NOMO-1 (cell line): ENCODE data around the gene DDX51.
"Not testable (repeated sequence)": the region's sequence is repeated elsewhere in the genome, so short reads cannot be mapped to it uniquely, and the experiment has no call there.

Source experiments
- DNase-seq, 2 experiments: peaks; one replicate each; lab custom pipeline; 2025; ENCODE audit not compliant: unreplicated experiment in 2 of 2; lab: John Stamatoyannopoulos, UW

Gene DDX51

DNA sequence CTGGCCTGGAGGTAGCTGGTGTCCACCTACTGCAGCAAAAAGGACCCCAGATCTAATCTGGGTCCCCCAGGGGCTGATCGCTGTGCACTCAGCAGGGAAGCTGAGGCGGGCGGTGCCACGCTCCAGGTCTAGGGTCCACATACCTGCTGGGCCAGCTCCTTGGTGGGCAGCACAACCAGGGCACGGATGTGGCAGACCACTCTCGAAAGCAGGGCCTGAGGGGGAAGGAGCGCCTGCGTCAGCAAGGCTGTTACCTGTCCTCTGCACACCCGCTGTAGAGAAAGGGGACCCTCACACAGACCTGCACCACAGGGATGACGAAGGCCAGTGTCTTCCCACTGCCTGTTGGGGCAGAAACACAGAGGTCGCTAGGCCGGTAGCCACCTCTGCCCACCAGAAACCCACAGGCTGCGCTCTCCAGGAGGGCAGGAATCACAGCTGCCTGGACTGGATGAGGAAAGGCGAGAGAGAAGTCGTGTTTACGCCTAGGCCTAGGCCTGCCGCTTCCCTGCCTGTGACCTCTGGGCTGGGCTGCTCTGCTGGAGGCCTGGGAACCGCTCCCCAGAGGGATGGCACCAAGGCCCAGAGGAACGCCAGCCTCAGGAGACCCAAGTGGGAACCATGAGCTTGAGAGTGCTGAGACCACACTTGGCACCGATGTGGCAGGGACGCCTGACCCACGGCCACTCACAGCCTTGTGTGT lies 2.0 kb downstream of the DDX51 start:
- DNase-seq = no peak

DNA sequence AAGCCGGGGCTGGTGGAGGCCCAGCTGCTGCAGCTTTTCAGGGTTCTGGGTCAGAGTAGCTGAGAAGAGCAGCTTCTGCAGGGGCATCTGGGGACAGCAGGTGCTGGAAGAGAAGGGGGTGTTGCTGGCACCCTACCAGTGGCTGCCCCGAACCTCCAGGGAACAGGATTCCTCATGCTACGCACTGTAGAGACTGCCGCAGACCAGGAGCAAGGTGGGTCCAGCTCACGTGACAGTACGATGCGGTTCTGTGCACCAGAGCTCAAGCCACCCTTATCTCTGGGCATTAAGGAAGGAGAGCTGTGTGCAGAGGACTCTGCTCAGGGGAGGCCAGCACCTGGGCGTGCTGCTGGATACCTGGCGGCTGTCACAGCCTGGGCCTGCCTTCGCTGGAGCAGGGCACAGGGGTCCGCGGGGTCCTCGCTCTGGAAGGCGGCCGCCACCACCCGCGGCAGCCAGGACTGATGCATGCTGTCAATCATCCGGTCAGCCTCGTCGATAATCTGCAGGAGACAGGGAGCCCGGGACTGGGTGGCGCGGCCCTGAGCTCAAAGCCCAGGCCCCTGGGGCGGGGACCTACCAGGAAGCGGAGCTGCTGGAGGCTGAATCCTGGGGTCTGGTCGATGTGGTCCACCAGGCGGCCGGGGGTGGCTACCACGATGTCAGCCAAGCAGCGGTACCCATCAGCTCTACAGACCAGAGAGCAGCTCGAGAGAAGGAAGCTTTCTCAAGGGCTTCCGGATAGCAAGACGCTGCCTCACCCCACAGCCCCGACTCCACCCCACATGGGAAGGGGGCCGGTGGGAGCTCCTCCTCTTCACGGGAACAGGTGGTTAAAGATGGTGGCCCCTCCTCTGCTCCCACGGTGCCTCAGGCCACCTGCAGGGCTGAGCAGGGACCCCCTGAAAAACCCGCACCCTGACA lies 2.9 kb downstream of the DDX51 start:
- no peak for DNase-seq

DNA sequence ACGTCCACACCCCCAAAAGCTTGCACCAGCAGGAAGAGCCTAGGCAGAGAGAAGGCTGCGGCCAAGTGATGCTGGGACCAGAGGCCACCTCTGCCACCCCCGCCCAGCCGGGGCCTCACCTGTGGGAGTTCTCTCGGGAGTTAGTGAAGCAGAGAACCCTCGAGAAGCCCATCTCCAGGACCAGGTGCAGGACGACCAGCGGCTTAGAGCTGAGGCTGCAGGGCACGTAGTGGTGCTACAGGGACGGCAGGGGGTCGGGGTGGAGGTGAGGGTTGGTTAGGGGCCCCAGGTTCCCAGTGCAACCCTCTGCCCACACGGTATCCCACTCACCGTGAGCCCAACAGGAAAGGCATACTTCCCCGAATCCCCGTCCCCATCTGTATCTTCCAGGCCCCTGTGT lies 3.6 kb downstream of the DDX51 start:
- no peak for DNase-seq

DNA sequence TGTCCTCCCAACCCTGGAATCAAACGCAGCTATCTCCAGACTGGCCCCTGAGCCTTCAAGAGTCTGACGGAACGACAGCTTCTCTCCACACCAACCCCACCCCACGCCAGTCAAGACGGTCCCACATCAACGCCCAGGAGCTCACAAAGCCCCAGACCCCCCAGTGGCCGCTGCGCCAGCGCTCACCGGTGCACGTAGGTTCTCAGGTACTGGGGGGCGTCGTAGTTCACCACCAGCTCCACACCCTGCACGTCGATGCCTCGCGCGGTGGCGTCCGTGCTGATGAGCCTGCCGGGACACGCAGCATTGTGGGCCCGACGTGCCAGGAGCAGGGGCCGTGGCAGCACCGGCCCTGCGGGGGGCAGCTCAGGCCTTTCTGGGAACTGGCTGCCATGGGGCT lies 4.2 kb downstream of the DDX51 start:
- no peak for DNase-seq

DNA sequence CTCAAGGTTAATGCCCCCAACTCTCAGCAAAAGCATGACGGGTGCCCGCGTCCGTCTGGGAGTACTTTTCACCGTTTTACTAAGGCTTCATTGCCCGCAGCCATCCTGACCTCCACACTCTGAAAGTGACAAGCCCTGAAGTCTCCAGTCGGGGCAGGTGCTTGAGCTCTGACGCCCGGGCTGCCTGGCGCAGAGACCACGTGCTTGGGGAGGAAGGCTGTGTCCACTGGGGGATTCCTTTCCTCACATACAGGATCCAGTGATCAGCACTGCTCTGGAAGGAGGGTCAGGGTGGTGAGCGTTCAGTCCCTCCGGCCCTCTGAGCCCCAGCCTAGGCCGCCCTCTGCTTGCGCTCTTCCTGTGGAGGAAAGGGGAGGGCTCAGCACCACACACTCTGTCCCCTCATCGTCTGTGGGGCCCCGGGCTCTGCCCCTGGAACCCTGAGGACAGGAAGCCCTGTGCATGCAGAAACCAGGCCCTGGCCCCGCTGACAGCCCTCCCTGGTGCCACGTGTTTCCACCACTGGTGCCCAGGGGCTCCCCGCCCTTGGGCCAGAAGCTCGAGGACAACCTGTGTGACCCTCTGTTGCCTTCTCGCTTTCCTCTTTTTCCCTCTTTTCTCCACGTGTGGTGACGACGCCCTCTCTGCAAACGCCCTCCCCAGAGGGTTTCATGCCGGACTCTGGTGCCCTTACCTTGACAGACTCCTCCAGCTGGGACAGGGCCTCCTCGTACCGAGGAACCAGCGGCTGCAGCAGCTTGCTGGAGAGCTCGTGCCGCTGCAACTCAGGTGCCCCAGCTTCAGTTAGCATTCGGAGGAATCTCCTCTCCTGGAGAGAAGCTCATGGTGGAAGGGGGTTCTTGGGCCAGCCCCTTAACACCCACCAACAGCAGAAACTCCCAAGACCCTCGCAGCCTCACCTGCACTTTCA lies 4.9 kb downstream of the DDX51 start:
- no peak for DNase-seq

DNA sequence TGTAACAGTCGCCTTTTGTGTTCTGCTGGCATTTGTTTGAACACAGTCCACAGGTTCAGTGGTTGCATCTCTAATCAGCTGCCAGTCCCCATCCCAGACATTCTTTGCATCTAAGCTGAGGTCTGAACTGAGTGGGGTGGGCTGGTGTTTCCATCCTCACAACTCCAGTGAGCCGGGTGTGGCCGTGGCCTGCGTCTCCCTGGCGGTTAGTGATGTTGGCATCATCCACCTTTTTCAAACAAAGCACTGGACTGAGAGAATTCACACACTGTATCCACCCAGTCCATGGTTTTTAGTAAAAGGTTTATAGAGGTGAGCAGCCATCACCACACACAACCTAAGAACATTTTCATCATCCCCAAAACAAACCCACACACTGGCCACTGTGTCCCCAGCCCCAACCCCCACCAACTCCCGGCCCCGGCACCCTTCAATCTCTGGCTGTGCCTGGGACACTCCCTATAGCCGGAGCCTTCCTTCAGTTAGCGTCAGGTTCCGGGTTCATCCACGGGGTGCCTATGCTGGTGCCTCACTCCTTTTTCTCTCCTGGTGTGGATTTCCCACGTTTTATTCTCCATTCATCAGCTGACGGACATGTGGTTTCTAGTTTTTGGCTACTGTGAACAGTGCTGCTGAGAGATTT lies 6.5 kb downstream of the DDX51 start:
- no peak for DNase-seq

DNA sequence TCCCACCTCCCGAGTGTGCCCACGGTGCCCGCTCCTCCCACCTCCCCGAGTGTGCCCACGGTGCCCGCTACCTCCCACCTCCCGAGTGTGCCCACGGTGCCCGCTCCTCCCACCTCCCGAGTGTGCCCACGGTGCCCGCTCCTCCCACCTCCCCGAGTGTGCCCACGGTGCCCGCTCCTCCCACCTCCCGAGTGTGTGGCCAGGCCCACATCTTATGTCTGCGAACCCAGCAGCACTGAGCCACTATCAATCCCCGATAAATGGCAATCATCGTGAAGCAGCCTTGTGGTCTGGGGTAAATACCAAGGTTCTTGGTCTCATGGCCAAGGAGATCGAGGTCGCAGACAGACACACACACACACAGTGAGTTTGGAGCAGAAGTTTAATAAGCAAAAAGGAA lies 7.9 kb downstream of the DDX51 start:
- DNase-seq = not testable (repeated sequence)

DNA sequence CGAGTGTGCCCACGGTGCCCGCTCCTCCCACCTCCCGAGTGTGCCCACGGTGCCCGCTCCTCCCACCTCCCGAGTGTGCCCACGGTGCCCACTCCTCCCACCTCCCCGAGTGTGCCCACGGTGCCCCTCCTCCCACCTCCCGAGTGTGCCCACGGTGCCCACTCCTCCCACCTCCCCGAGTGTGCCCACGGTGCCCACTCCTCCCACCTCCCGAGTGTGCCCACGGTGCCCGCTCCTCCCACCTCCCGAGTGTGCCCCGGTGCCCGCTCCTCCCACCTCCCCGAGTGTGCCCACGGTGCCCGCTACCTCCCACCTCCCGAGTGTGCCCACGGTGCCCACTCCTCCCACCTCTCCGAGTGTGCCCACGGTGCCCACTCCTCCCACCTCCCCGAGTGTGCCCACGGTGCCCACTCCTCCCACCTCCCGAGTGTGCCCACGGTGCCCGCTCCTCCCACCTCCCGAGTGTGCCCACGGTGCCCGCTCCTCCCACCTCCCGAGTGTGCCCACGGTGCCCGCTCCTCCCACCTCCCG lies 9.4 kb downstream of the DDX51 start:
- not testable (repeated sequence) for DNase-seq

DNA sequence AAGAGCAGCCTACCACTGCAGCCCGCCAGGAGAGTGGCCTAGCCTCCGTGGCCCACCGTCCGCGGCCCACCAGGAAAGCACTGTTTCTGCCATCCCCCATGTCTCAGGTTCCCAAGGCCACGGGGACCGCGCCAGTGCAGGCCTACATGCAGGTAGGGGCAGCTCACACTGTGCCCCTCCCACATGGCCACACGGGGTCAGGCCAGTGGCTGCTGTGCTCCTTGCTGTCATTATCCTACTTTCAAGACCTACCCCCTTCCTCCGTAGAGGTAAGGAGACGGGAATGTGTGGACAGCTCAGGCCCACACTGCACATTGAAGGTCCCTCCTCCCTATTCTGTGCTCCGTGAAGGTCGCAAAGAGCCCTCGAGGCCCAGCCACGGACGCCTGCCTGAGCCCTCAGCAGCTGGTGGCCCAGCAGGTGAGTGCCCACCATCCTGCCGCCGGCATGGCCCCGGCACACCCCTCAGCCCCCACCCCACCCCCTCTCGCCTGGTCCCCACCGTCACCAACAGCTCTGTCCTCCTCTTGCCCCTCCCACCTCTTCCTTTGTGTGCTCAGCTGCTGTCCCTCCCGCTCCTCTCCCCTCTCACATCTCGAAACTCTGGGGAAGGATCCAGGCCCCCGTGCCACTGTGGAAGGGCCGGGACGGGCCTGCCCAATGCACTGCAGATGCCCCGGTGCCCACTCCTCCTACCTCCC lies 10.0 kb downstream of the DDX51 start:
- no peak for DNase-seq

DNA sequence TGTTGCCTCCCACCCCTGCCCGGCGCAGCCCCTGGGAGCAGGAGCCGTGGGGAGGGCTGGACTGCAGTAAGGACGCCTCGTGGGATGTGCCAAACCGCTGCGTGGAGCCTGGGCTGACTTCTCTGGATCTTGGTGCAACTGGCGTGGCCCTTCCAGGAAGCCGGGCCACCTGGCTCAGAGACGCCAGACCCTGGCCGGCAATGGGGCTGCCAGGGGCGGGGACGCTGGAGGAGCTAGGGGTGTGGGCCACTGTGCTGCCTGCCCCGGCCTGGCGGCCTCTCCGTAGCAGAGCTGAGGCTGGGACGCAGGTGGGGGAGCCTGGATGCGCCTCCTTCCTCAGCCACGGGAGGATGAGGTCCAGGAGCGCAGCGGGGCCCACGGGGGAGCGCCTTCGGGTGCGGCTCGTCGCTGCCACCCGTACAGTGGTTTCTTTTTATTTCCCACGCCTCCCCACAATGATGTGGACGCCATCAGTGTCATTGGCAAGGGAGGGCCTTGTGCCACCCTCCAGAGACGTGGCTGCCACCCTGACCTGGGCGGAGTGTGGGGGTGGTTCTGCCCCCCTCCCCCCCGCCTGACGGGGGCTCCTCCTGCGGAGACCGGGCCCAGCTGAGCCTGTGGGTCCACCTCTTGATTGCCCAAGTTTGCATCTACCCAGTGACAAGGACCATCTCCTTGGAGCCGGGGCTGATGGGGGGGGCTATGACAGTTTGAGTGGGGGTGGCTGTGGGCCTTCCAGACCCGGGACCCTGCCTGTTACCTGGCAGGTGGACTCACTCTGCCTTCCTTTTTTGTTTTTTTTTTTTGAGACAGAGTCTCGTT lies 11.3 kb downstream of the DDX51 start:
- DNase-seq = no peak

DNA sequence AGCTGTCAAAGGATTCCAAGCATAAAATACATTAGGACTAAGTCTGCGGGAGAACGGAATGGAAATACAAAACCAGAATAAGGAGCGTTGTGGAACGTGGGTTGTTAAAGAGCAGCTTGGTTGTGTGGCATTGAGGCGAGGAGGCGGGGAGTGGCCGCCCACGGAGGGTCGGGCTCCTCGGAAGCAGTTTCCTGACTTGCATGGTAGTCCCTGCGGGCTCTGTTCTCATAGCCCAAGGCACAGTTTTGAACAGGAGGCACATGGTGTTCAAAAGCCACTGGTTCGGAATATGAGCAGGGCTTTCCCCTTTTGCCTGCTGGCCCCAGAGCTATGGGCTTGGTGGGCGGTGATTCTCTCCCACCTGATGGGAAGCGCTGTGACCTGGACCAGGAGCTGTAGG lies 12.2 kb downstream of the DDX51 start:
- no peak for DNase-seq

DNA sequence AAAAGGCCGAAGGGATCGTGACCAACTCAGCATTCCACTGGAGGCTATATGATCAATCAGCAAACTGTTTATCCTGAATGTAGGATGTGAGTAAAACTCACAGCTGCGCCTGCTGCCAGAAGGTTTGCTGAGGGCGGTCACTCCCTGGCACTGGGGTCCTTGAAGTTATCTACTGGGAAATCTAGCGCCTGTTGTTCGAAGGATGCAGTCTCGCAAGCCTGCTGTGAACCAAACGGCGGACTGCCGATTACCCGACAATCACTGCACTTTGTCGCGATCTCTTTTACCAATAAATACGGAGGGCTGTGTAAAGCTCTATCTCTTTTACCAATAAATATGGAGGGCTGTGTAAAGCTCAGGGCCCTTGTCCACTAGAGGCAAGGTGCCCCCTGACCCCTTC lies 12.9 kb downstream of the DDX51 start:
- DNase-seq = no peak

DNA sequence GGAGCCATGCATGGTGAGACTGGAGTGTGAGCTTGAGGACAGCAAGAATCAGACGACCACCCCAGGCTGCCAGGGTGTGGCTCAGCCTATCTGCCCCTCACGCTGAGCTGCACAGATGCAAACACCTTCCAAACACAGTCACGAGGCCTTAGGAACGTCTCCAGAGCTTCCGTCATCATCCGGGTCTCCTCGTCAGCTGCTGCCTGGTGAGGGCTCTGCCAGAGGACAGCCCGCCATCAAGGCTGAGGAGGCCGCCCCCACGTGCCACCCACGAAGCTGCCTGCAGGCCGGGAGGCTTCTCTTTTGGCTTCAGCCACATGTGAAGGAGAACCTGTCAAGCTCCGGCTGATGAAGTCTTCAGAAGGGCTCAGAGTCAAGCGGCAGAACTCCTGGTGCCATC lies 13.4 kb downstream of the DDX51 start:
- DNase-seq = no peak

DNA sequence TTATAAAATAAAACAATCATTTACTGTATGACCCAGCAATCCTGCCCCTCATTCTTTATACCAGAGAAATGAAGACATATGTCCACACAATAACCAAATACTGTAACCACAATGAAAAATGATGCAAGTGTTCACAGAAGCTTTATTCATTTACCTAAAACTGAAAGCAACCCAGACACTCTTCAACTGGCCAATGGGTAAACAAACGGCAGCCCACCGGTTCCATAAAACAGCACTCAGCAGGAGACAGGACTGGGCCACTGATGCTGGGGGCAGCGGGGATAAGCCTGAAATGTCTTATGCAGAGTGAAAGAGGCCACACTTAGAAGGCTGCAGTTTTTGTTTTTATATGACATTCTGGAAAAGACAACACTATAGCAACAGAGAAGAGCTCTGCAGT lies 15.1 kb downstream of the DDX51 start:
- DNase-seq = no peak

DNA sequence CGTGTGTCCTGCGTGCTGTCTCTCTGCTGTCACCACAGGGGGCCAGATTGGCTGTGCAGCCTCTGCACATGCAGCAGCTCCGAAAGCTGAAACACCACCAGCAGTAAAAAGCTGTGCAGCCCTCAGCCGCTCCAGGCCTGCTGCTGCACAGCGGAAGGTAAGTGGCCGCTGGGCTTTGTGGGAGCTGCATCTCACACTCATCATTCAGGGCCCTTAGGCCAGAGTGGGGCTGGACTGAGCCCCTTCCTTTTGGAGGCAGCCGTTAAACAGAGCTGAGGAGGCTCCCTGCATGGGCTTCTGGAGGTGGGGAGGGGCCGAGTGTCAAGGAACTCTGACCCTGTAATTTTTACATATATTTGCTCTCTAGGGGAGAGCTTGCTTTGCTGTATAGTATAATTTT lies 17.1 kb downstream of the DDX51 start:
- DNase-seq = no peak

DNA sequence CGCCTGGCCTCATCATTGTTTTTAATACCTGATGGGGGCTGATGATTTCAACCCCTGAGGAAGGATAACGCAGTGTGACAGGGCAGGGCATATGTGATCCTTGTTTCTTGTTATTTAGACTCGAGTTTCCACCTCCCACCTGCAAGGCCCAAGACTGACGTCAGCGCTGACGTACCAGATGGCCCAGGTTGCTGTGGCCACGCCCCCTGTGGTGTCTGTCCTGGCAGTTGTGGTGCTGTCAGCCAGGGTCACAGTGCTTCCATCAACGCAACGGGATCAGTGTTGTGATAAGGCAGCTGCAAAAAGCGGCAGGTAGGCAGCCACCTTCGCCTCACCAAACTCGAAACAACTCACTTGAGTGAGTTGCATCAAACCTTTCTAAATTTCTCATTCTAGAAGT lies 18.4 kb downstream of the DDX51 start:
- DNase-seq = no peak

DNA sequence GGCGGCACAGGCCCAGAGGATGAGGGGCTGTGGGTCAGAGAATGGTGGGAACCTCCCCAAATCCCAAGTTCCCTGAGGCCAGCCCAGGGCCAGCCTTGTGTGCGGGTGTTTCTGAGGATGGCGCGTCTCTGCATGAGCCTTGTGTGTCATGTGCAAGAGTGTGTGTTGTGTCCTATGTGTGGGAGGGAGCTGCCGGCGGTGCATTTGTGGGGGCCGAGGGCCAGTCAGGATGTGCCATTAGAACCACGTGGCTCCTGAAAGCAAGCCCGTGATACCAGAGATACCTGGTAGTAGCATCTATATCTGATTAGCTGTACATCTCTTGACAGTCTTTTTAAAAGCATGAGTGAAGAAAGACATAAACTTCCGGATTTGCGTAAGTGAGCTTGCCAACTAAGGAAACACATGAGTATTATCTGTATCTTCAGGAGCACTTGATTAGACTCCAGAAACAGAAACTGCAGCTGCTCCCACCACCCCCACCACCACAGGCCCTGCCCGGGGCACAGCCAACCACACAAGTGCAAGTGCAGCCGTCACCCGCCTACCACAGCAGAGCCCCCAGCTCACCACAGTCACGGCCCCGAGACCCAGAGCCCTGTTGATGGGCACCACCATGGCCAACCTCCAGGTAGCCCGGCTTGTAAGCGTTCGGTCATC lies 19.2 kb downstream of the DDX51 start:
- DNase-seq = no peak

DNA sequence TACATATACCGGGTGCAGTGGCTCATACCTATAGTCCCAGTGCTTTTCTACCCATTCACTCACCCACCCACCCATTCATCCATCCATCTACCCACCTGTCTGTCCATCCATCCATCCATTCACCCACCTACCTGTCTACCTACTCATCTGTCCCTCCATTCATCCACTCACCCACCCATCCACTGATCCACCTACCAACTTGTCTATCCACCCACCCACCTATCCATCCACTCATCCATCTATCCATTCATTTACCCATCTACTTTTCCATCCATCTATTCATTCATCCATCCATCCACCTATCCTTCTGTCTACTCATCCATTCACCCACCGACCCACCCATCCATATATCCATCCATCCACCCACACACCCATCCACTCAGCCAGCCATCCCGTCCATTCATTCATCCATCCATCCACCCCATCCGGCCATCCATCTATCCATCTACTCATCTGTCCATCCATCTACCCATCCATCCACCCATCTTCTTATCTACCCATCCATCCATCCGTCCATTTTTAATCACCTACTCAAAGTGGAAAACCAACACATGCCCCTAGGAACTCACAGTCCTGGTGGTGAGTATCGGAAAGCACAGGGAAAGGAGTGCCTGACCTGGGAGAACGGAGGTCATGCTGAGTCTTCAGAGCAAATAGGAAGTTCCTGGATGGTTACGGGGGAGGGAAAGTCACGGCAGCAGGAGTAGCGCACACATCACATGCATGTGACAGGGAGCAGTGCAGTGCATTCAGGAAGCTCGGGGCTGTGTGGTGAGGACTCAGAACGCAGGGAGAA lies 20.0 kb downstream of the DDX51 start:
- DNase-seq = no peak
